Measurements from ENCODE around the gene HSPA8. TPM values are rescaled to one million over a fixed set of nuclear protein-coding genes. Genes with fewer than 3 reads are reported as not detected.

Gene HSPA8
- total and polyA plus RNA-seq, 2 experiments from 2014 or later = 826 to 2,903 TPM

DNA sequence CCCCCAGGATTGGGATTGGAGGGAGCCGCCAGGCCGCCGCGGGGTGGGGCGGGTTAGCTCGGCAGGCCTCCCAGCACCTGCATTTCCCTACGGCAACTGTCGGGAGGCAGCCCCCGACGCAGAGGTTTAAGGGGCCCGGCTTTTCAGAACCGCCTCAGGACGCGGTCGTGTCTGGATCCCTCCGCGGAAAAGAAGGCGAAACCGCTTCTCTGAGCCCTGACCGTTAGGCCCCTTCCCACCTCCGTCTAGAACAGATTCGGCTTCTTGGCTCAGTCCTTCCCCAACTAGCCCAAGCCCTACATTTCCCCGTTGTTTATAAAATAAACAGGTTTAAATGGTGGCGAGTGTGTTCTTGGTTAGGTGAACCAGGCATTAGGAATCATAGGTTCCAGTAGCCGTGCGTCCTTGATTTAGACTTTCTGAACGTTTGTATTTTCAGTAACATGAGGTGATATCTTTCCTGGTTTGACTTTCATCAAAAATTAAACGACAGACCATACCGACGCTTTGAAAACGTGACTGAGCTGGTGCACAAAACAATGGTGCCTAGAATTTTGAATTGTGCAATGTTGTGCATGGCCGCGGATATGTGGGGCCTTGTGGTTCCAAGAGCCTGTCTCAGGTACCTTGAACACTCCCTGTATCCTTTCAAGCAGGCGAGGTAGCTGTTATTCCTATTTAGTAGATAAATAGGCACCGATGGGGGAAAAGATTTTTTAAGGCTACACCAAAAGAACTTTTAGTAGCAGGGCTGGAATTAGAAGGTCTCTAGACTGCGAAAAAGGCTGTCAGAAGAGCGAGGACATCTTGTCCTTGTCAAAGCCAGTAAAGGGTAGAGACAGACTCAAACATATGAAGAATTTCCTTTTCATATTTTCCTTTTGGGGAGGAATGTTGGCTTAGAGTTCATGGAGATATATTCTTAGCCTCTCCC lies 1.2 kb upstream of the HSPA8 start:
- Histone ChIP-seq H3K79me2 (replicated peaks; ENCODE audit: insufficient read depth) (peaks cover 71% of the 10 kb centered on the region), H3K4me3 (peak overlapping the region; percentile 99), H4K20me1 (replicated peaks; ENCODE audit: insufficient read depth) (peaks cover 34% of the 10 kb centered on the region), H3F3A (replicated peaks; ENCODE audit: low read depth) (peaks cover 37% of the 10 kb centered on the region), H3K4me2 (peak overlapping the region; percentile 82), H3K36me3 (ENCODE audit: insufficient read depth) (peaks cover 31% of the 10 kb centered on the region), H3K27me3 (ENCODE audit: insufficient read depth) (no peaks in the 10 kb centered on the region), H3K4me1 (ENCODE audit: insufficient read depth) (peaks cover 34% of the 10 kb centered on the region), H2AFZ (no peak overlapping the region; the same call in 1 of the 2 replicates), H3K27ac (ENCODE audit: low read depth) (peak overlapping the region; percentile 99), H3K9me2 (ENCODE audit: insufficient read depth) (no peaks in the 10 kb centered on the region)
- peak; percentile 20 for ATAC-seq
- Mint-ChIP-seq H3K4me1 (peaks cover 48% of the 10 kb centered on the region), H3K27me3 (ENCODE audit: insufficient read depth, low read depth, poor library complexity) (peaks cover 29% of the 10 kb centered on the region), H3K4me3 (peak overlapping the region; percentile 100), H3K9me3 (peaks cover 16% of the 10 kb centered on the region; the same call in 2 of the 3 replicates), H3K36me3 (ENCODE audit: low read depth) (peaks cover 44% of the 10 kb centered on the region), H3K27ac (peak overlapping the region; percentile 98)
- TF ChIP-seq CREB1 (CRISPR knock-in tag; IDR thresholded peaks at IDR 0.05; ENCODE audit: low read depth) (no peak), ZNF114 (CRISPR knock-in tag; IDR thresholded peaks at IDR 0.05) (no peak), EZH2phosphoT487 (IDR thresholded peaks at IDR 0.05; ENCODE audit: unreplicated experiment) (no peak), JUNB (IDR thresholded peaks at IDR 0.05; ENCODE audit: unreplicated experiment) (no peak), POLR2AphosphoS5 (IDR thresholded peaks at IDR 0.05; ENCODE audit: low read depth) (no peak), ZNF331 (CRISPR knock-in tag; IDR thresholded peaks at IDR 0.05; ENCODE audit: low read depth) (no peak), STAT1 (IDR thresholded peaks at IDR 0.05; ENCODE audit: unreplicated experiment) (no peak), EZH2 (IDR thresholded peaks at IDR 0.05; ENCODE audit: low read depth, unreplicated experiment) (no peak), ETS1 (IDR thresholded peaks at IDR 0.05) (no peak), NANOG (IDR thresholded peaks at IDR 0.05; ENCODE audit: borderline replicate concordance) (no peak)
- TF ChIP-seq, protein P1, sequence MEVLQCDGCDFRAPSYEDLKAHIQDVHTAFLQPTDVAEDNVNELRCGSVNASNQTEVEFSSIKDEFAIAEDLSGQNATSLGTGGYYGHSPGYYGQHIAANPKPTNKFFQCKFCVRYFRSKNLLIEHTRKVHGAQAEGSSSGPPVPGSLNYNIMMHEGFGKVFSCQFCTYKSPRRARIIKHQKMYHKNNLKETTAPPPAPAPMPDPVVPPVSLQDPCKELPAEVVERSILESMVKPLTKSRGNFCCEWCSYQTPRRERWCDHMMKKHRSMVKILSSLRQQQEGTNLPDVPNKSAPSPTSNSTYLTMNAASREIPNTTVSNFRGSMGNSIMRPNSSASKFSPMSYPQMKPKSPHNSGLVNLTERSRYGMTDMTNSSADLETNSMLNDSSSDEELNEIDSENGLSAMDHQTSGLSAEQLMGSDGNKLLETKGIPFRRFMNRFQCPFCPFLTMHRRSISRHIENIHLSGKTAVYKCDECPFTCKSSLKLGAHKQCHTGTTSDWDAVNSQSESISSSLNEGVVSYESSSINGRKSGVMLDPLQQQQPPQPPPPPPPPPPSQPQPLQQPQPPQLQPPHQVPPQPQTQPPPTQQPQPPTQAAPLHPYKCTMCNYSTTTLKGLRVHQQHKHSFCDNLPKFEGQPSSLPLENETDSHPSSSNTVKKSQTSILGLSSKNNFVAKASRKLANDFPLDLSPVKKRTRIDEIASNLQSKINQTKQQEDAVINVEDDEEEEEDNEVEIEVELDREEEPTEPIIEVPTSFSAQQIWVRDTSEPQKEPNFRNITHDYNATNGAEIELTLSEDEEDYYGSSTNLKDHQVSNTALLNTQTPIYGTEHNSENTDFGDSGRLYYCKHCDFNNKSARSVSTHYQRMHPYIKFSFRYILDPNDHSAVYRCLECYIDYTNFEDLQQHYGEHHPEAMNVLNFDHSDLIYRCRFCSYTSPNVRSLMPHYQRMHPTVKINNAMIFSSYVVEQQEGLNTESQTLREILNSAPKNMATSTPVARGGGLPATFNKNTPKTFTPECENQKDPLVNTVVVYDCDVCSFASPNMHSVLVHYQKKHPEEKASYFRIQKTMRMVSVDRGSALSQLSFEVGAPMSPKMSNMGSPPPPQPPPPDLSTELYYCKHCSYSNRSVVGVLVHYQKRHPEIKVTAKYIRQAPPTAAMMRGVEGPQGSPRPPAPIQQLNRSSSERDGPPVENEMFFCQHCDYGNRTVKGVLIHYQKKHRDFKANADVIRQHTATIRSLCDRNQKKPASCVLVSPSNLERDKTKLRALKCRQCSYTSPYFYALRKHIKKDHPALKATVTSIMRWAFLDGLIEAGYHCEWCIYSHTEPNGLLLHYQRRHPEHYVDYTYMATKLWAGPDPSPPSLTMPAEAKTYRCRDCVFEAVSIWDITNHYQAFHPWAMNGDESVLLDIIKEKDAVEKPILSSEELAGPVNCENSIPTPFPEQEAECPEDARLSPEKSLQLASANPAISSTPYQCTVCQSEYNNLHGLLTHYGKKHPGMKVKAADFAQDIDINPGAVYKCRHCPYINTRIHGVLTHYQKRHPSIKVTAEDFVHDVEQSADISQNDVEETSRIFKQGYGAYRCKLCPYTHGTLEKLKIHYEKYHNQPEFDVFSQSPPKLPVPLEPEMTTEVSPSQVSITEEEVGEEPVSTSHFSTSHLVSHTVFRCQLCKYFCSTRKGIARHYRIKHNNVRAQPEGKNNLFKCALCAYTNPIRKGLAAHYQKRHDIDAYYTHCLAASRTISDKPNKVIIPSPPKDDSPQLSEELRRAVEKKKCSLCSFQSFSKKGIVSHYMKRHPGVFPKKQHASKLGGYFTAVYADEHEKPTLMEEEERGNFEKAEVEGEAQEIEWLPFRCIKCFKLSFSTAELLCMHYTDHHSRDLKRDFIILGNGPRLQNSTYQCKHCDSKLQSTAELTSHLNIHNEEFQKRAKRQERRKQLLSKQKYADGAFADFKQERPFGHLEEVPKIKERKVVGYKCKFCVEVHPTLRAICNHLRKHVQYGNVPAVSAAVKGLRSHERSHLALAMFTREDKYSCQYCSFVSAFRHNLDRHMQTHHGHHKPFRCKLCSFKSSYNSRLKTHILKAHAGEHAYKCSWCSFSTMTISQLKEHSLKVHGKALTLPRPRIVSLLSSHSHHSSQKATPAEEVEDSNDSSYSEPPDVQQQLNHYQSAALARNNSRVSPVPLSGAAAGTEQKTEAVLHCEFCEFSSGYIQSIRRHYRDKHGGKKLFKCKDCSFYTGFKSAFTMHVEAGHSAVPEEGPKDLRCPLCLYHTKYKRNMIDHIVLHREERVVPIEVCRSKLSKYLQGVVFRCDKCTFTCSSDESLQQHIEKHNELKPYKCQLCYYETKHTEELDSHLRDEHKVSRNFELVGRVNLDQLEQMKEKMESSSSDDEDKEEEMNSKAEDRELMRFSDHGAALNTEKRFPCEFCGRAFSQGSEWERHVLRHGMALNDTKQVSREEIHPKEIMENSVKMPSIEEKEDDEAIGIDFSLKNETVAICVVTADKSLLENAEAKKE (CRISPR knock-in tag; IDR thresholded peaks at IDR 0.05) = no peak
- TF ChIP-seq, protein P2, sequence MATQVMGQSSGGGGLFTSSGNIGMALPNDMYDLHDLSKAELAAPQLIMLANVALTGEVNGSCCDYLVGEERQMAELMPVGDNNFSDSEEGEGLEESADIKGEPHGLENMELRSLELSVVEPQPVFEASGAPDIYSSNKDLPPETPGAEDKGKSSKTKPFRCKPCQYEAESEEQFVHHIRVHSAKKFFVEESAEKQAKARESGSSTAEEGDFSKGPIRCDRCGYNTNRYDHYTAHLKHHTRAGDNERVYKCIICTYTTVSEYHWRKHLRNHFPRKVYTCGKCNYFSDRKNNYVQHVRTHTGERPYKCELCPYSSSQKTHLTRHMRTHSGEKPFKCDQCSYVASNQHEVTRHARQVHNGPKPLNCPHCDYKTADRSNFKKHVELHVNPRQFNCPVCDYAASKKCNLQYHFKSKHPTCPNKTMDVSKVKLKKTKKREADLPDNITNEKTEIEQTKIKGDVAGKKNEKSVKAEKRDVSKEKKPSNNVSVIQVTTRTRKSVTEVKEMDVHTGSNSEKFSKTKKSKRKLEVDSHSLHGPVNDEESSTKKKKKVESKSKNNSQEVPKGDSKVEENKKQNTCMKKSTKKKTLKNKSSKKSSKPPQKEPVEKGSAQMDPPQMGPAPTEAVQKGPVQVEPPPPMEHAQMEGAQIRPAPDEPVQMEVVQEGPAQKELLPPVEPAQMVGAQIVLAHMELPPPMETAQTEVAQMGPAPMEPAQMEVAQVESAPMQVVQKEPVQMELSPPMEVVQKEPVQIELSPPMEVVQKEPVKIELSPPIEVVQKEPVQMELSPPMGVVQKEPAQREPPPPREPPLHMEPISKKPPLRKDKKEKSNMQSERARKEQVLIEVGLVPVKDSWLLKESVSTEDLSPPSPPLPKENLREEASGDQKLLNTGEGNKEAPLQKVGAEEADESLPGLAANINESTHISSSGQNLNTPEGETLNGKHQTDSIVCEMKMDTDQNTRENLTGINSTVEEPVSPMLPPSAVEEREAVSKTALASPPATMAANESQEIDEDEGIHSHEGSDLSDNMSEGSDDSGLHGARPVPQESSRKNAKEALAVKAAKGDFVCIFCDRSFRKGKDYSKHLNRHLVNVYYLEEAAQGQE (IDR thresholded peaks at IDR 0.05; ENCODE audit: unreplicated experiment) = no peak
- TF ChIP-seq, protein P3, sequence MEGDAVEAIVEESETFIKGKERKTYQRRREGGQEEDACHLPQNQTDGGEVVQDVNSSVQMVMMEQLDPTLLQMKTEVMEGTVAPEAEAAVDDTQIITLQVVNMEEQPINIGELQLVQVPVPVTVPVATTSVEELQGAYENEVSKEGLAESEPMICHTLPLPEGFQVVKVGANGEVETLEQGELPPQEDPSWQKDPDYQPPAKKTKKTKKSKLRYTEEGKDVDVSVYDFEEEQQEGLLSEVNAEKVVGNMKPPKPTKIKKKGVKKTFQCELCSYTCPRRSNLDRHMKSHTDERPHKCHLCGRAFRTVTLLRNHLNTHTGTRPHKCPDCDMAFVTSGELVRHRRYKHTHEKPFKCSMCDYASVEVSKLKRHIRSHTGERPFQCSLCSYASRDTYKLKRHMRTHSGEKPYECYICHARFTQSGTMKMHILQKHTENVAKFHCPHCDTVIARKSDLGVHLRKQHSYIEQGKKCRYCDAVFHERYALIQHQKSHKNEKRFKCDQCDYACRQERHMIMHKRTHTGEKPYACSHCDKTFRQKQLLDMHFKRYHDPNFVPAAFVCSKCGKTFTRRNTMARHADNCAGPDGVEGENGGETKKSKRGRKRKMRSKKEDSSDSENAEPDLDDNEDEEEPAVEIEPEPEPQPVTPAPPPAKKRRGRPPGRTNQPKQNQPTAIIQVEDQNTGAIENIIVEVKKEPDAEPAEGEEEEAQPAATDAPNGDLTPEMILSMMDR (conservative IDR thresholded peaks at IDR 0.05; ENCODE audit: low read depth in 2 of 2) = no peak
- peak; percentile 64 for DNase-seq (ENCODE audit: low spot score)
